GM19455 (cell line): ENCODE results near the gene CLEC11A.
"Not testable (repeated sequence)": the region's sequence is repeated elsewhere in the genome, so short reads cannot be mapped to it uniquely, and the experiment has no call there.

ENCODE experiments used
- ATAC-seq: cut with Tn5 transposase; IDR thresholded peaks from one replicate; pipeline ENCODE4 v1.9.1; 2021; ENCODE audit not compliant: unreplicated experiment

CLEC11A gene

DNA sequence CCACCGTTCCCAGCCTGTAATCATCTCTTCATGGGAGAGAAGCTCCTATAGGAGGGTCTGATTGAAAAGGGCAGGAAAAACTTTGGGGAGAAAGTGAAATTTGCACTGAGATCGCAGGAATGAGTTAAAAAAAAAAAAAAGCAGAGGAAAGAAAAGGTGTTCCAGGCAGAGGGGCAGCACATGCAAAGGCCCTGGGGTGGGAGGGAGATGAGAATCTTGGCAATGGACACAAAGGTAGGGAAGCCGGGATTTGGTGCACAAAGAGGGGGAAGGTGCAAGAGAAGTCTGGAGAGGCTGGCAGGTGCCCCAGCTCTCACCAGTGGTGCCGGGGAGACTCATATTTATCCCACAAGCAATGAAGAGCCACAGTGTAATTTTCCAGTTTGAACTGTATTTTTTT is 30.7 kb downstream of the CLEC11A start:
- ATAC-seq, result no peak

DNA sequence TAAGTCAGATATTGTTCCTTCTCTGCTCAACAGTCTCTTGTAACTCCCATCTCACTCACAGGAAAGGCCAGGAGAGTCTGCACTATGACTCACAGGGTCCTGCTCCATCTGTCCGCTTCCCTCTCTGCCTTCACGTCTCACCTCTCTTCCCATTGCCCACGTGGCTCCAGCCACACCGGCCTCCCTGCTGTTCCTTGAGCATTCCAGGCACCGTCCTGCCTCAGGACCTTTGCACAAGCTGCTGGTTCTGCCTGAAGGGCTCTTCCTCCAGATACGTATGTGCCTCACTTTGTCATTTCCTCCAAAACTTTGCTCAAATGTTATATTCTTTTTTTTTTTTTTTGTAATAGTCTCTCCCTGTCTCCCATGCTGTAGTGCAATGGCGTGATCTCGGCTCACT is 33.1 kb downstream of the CLEC11A start:
- not testable (repeated sequence) for ATAC-seq

DNA sequence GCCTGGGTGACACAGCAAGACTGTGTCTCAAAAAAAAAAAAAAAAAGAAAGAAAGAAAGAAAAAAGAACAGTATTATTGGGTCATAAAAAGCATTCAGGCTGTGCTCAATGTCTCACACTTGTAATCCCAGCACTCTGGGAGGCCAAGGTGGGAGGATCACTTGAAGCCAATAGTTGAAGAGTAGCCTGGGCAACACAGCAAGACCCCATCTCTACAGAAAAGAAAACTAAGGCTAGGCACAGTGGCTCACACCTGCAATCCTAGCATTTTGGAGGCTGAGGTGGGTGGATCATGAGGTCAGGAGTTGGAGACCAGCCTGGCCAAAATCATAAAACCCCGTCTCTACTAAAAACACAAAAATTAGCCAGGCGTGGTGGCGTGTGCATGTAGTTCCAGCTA is 34.5 kb downstream of the CLEC11A start:
- not testable (repeated sequence) for ATAC-seq

DNA sequence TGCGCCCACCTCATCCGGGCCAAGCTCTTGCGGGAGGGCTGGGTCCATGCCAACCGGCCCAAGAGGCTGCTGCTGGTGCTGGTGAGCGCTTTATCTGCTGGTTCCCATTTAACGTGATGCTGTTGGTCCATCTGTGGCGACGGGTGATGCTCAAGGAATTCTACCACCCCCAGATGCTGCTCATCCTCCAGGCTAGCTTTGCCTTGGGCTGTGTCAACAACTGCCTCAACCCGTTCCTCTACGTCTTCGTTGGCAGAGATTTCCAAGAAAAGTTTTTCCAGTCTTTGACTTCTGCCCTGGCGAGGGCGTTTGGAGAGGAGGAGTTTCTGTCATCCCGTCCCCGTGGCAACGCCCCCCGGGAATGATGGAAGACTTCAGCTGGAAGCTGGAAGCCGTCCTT is 35.9 kb downstream of the CLEC11A start:
- ATAC-seq, result not testable (repeated sequence)

DNA sequence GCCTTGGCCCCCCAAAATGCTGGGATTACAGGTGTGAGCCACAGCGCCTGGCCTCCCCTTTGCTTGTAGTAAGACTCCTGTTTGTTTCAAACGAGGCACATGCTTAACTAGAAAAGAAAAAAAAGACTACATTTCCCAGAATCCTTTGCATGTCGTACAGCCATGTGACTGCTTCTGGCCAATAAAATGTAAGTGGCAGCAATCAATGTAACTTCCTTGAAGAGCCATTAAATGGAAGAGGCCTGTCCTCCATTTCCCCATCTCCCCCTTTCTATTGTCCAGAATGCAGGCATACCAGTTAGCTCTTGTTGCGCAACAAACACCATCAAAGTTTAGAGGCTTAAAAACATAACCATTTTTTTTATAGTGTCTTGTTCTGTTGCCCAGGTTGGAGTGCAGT is 36.7 kb downstream of the CLEC11A start:
- ATAC-seq, result no peak

DNA sequence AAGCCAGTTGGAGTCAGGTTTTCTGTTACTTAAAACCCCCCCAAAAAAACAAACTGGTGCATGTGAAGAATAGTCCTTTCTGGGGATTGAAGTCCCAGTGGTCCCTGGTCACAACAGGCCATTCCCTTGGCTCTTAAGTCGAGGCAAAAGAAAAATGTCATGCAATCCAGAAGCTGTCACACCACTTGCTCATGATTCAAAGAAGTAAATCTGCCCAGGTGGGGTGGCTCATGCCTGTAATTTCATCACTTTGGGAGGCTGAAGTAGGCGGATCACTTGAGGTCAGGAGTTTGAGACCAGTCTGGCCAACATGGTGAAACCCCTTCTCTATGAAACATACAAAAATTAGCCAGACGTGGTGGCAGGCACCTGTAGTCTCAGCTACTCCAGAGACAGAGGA is 38.3 kb downstream of the CLEC11A start:
- not testable (repeated sequence) for ATAC-seq

DNA sequence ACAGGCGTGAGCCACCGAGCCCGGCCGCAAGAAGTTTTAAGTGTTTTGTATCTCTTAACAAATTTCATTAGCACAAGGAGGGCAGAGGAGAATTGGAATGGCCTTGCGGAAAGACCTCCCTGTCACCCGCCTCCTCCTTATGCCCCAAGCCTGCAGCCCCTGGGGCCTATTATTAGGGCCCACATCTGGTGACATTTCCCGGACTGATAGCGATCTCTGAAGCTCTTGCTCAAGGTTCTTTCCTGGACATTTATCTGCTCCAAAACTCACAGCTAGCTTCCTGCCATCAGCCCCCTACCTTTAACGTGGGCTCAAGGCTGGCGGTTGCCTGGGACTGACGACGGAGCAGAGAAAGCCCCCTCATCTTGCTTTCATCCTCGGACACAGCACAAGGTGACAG is 40.4 kb downstream of the CLEC11A start:
- ATAC-seq, result not testable (repeated sequence)

DNA sequence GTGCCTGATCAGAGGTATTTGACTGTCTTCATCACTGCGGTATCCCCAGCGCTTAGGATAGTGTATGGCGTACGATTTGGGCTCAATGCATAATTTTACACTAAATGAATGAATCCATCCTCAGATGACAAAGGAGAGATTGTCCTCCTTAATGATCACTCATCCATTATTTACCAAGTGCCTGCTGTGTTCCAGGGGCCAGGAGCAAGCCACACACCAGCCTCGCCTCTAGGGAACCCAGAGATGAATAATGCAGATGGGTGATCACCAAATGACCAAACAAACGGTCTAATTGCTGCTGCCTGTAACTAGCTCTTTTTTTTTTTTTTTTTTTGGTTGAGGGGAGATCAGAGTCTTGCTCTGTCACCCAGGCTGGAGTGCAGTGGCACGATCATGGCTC is 41.2 kb downstream of the CLEC11A start:
- no peak for ATAC-seq

DNA sequence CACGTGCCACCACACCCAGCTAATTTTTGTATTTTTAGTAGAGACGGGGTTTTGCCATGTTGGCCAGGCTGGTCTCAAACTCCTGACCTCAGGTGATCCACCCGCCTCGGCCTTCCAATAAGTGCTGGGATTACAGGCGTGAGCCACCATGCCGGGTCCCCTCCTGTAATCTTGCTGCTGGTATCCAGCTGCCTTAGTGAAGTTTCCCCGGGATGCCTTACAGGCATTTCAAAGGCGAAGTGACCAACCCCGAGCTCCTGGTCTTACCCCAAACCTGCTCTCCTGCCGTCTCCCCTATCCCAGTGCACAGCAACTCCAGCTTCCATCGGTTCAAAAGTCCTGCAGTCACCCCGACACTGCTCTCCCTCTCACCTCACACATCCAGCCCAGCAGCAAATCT is 43.6 kb downstream of the CLEC11A start:
- not testable (repeated sequence) for ATAC-seq

DNA sequence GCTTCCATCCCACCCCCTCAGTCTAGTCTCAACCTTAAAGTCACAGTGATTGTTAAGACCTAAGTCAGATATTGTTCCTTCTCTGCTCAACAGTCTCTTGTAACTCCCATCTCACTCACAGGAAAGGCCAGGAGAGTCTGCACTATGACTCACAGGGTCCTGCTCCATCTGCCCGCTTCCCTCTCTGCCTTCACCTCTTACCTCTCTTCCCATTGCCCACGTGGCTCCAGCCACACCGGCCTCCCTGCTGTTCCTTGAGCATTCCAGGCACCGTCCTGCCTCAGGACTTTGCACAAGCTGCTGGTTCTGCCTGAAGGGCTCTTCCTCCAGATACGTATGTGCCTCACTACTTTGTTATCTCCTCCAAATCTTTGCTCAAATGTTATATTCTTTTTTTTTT is 44.1 kb downstream of the CLEC11A start:
- not testable (repeated sequence) for ATAC-seq

DNA sequence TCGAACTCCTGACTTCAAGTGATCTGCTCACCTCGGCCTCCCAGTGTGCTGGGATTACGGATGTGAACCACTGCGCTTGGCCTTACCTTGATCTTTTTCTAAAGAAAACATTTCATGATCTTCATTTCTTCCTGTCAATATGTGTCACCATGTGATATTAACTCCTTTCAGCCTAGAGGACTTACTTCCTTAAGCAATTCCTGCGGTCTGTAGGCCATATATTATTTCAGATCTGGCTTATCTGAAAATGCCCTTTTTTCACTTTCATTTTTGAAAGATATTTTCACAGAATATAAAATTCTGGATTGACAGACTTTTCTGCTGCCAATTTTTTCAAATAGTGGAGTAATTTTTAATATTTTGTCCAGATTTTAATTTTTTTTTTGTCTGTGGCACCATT is 45.1 kb downstream of the CLEC11A start:
- ATAC-seq, result no peak

DNA sequence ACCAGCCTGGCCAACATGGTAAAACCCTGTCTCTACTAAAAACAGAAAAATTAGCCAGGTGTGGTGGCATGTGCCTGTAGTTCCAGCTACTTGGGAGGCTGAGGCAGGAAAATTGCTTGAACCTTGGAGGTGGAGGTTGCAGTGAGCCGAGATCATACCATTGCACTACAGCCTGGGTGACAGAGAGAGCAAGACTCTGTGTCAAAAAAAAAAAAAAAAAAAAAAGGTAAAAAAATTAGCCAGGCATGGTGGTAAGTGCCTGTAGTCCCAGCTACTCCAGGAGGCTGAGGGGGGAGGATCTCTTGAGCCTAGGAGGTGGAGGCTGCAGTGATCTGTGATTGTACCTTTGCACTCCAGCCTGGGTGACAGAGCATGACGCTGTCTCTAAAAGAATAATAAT is 47.0 kb downstream of the CLEC11A start, which contains the start of gene GPR32:
Gene GPR32, plus strand, starts transcription at position 301 of the 400 bp plus-strand sequence. CDS start 137 bp downstream, outside the sequence.
- not testable (repeated sequence) for ATAC-seq

DNA sequence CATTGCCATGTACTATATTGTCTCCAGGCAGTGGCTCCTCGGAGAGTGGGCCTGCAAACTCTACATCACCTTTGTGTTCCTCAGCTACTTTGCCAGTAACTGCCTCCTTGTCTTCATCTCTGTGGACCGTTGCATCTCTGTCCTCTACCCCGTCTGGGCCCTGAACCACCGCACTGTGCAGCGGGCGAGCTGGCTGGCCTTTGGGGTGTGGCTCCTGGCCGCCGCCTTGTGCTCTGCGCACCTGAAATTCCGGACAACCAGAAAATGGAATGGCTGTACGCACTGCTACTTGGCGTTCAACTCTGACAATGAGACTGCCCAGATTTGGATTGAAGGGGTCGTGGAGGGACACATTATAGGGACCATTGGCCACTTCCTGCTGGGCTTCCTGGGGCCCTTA is 47.7 kb downstream of the CLEC11A start:
- ATAC-seq, result no peak

DNA sequence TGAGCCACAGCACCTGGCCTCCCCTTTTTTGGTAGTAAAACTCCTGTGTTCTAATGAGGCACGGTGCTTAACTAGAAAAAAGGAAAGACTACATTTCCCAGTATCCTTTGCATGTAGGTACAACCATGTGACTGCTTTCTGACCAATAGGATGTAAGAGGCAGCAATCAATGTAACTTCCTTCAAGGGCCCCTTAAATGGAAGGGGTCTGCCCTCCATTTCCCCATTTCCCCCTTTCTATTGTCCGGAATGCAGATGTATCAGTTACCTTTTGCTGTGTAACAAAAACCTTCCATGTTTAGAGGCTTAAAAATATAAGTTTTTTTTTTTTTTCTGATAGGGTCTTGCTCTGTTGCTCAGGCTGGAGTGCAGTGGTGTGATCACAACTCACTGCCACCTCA is 49.3 kb downstream of the CLEC11A start:
- ATAC-seq, result no peak

DNA sequence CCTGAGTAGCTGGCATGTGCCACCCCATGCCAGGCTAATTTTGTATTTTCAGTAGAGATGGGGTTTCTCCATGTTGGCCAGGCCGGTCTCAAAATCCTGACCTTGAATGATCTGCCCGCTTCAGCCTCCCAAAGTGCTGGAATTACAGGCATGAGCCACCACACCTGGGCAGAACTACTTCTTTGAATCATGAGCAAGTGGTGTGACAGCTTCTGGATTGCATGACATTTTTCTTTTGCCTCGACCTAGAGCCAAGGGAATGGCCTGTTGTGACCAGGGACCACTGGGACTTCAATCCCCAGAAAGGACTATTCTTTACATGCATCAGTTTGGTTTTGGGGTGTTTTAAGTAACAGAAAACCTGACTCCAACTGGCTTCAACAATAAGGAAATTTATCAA is 49.7 kb downstream of the CLEC11A start:
- not testable (repeated sequence) for ATAC-seq

DNA sequence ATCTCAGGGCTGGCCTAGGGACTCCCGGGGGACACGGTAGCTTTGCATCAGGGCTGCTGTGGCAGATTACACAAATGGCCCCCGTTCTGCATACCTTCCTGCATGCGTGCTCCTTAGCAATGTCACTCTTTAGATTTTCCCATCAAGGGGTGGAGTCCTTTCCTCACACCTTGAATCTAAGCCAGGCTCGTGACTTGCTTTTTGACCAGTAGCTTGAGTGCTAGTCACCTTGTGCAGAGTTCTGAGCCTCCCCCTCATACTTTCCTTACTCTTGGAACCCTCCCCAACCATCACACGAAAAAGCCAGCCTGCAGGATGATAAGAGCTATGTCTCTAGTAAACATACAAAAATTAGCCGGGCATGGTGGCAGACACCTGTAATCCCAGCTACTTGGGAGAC is 50.3 kb downstream of the CLEC11A start:
- not testable (repeated sequence) for ATAC-seq
